ENCODE results near the gene KCNJ16. TPM values are rescaled to one million over a fixed set of nuclear protein-coding genes. Genes with fewer than 3 reads are reported as not detected.
A peak's percentile ranks its signal among the peaks of the same experiment; 100 is the strongest.

Gene KCNJ16
- total RNA-seq, 1 experiment from 2014 or later: not detected

- no peaks in the 10 kb centered on the region for H3K9me3 ChIP-seq (ENCODE audit: control insufficient read depth, insufficient read depth, low read depth, low read length)
- POLR2A ChIA-PET: no interaction called here
- no peak overlapping the region for H3K4me3 ChIP-seq (ENCODE audit: low read depth in 2 of 2, low read length in 2 of 2)
- DNase-seq (ENCODE audit: low read depth, low spot score) (no peak), ATAC-seq (no peak)
- no peak for TF ChIP-seq SIN3A (IDR thresholded peaks at IDR 0.05; ENCODE audit: borderline replicate concordance, insufficient read depth, low read depth, low read length)
- TF ChIP-seq POLR2AphosphoS5 (IDR thresholded peaks at IDR 0.05; ENCODE audit: low read depth, low read length): no peak
- no peak for TF ChIP-seq CTCF (IDR thresholded peaks at IDR 0.05)
- no peak for TF ChIP-seq TCF7L2 (IDR thresholded peaks at IDR 0.05; ENCODE audit: low read depth, low read length)
- TF ChIP-seq REST (IDR thresholded peaks at IDR 0.05; ENCODE audit: insufficient read depth in 1 of 2, low read depth in 2 of 2, low read length in 1 of 2): no peak
- intact Hi-C loops (cut with micrococcal nuclease; ENCODE audit: unreplicated experiment): no loop called here
- no TSS peak for BruUV-seq (replicated peaks)
- CTCF ChIA-PET: no interaction called here
- H3K4me1 ChIP-seq (ENCODE audit: control insufficient read depth, insufficient read depth, low read length): peaks cover 11% of the 10 kb centered on the region
- H3K27me3 ChIP-seq (ENCODE audit: control insufficient read depth, insufficient read depth, low read length): no peaks in the 10 kb centered on the region
- H3K36me3 ChIP-seq (ENCODE audit: control insufficient read depth, insufficient read depth, low read length): no peaks in the 10 kb centered on the region
- H3K27ac ChIP-seq (ENCODE audit: low read length): no peak overlapping the region
- in situ Hi-C loops (cut with HindIII; ENCODE audit: low pct_unique_long_range_greater_than_20kb, low sequenced_read_pairs): no loop called here
Observed at GRCh38 chr17:70086516-70086915, 11.5 kb downstream of the KCNJ16 start.

GRCh38 chr17:70089513-70090148, 14.6 kb downstream of the KCNJ16 start:
- H3K4me3 ChIP-seq (ENCODE audit: low read depth in 2 of 2, low read length in 2 of 2): no peak overlapping the region
- 0 out of 2 replicates have a peak overlapping the region, but pooled peaks have one; percentile 3 for H3K27ac ChIP-seq (ENCODE audit: low read length)
- ChIA-PET CTCF (no interaction called here), POLR2A (no interaction called here)
- no peaks in the 10 kb centered on the region for H3K36me3 ChIP-seq (ENCODE audit: control insufficient read depth, insufficient read depth, low read length)
- in situ Hi-C loops (cut with HindIII; ENCODE audit: low pct_unique_long_range_greater_than_20kb, low sequenced_read_pairs) (no loop called here), intact Hi-C loops (cut with micrococcal nuclease; ENCODE audit: unreplicated experiment) (no loop called here)
- no peaks in the 10 kb centered on the region for H3K9me3 ChIP-seq (ENCODE audit: control insufficient read depth, insufficient read depth, low read depth, low read length)
- ATAC-seq: peak; percentile 94
- no TSS peak for BruUV-seq (replicated peaks)
- no peak for DNase-seq (ENCODE audit: low read depth, low spot score)
- H3K27me3 ChIP-seq (ENCODE audit: control insufficient read depth, insufficient read depth, low read length): no peaks in the 10 kb centered on the region
- peaks cover 11% of the 10 kb centered on the region for H3K4me1 ChIP-seq (ENCODE audit: control insufficient read depth, insufficient read depth, low read length)
- TF ChIP-seq POLR2AphosphoS5 (IDR thresholded peaks at IDR 0.05; ENCODE audit: low read depth, low read length): 0 out of 2 replicates have a peak, but pooled peaks have one; percentile 32
- TF ChIP-seq REST (IDR thresholded peaks at IDR 0.05; ENCODE audit: insufficient read depth in 1 of 2, low read depth in 2 of 2, low read length in 1 of 2): no peak
- TF ChIP-seq CTCF (IDR thresholded peaks at IDR 0.05): no peak
- peak; percentile 96 for TF ChIP-seq TCF7L2 (IDR thresholded peaks at IDR 0.05; ENCODE audit: low read depth, low read length)
- no peak for TF ChIP-seq SIN3A (IDR thresholded peaks at IDR 0.05; ENCODE audit: borderline replicate concordance, insufficient read depth, low read depth, low read length)
